Measurements from ENCODE around the gene TIAM1.

TIAM1 gene

DNA sequence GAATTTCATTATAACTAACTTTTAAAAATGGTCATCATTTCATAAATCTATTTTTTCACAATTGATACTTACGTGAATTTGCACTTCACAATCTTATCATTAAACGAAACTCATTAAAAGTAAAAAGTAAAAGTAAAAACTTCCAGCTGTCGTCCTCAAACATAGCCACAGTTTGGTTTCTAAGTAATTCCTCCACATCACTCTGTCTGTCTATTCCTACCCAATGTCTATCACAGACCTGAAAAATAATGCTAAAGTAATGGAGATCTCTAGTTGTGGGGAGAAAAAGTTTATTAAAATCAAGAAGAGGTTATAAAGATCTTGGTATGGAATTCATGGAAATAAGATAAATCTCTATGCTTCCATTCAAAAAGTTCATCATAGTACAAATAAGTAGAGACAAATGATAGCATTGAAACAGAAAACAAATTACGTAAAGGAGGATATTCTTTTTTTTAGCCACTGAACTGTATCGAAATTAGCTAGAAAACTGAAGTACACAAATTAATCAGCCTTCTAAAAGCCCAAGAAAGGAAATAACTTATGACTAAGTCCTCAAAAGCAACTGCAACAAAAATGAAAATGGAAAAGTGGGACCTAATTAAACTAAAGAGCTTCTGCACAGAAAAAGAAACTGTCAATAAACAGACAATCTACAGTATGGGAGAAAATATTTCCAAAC lies 148.6 kb downstream of the TIAM1 start:
- no peak for DNase-seq

DNA sequence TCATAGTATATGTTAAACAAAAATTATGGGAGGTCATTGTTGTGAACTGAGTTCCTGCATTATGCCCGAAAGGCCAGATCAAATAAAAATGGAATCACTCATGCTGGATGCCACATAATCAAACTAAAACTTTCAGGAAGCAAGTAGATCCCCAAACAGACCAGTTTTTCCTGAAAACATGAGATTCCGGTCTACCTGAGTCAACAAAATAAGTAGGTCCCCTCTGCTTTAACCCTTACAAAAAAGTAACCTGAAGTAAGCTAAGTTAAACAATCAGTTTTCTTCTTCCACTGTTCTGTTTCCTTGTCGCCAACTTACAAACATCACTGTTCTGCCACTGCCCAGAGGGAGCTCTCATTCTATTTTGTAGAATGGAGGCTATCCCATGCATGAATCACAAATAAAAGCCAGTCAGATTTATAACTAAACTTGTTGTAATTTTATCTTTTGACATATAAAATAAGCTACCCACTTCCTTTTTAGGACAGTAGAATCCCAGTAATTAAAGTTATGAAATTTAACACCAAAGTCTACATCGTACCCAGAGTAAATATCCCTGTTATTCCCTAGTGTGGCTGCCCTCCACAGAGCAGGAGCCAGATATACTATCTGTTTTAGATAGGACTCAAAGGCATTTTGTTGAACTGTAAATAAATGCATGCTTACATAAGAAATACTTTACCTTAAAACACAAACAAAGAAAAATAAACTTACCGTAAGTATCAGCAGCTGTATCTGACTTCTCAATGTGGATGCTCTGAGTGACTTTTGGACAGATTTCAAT lies 149.4 kb downstream of the TIAM1 start:
- DNase-seq, result no peak

DNA sequence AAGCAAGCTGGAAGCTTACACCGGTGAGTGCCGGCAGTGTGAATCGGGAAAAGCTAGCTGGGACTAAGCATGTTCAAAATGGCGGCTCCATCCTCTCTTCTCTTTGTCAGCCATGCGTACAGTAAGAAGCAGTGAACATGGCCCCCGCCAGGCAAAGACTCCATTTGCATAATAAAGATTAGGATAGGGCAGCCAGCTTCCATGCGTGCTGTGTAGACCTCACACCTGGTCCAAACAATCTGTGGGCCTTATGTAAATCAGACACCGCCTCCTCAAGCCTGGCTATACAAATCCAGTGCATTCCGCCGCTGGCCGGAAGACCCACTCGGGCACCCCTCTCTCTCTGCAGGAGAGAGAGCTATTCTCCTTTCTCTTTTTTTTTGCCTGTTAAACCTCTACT lies 150.3 kb downstream of the TIAM1 start:
- no peak for DNase-seq

DNA sequence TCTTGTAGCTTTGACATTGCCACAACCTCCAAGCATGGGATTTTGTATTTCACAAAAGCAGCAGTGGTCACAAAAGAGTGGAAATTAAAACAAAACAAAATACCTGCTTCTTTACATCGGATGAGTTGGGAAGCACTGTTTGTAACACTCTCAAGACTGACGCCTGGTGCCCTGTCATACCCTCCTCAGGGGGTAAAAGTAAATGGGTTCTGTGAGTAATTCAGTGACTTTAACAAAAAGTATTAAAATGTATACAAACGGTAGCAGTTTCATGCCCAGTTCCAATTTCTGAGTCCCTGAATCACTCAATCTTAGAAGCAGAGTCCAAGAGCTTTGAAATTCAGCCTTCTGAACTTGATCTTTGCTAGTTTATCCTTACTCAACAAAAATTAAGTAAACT lies 152.5 kb downstream of the TIAM1 start:
- DNase-seq, result no peak

DNA sequence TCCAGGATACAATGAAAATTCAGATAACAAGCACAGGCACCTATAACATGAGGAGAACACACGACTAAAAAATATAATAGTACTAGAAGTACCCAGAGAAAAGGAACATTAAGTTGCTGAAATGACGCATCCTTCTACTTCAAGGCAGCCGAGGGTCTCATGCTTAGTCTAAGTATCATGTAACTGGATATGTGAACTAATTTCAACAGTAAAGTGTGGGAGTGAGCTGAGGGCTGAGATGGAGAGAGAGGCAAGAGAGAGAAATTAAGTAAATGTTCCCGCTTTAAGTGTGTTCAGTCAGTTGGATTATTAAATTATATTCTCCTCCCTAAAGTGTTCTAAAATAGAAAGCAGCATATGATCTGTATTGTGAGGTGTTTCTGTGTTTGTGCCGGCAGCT lies 153.5 kb downstream of the TIAM1 start:
- DNase-seq, result no peak

DNA sequence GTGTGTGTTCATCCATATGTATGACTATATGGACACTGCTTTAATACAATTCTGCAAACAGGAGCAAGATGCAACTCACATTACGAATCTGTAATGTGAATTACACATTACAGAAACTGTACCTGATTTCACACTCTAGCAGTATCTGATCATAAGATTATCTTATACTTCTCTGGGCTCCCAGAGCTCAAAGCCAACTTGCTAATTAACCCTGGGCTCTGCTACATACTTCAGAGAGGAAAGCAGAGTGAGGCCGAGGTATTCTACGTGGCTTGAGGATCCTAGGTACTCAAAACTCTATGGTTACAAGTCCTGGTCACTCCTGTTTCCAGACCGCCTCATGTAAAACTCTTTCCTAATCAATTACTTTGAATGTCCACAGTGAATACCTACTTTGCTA lies 156.6 kb downstream of the TIAM1 start:
- no peak for DNase-seq

DNA sequence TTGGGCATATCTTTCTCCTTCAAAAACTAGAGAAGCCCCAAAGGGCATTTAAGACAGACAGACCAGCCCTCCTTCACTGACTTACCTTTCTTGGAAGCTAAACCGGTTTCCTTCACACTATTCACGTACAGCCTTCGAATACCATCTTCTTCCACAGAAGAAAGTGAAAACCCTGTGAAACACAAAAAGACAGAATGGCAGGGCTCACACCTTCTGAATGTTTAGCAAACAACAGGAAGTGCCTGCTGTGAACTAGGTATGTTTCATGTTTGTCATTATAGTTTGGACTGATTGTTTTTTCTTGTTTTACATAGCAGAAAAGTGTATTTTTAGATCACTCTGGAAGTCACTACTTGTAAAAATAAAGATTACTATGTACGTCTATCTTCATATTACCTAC lies 157.1 kb downstream of the TIAM1 start:
- DNase-seq, result no peak

DNA sequence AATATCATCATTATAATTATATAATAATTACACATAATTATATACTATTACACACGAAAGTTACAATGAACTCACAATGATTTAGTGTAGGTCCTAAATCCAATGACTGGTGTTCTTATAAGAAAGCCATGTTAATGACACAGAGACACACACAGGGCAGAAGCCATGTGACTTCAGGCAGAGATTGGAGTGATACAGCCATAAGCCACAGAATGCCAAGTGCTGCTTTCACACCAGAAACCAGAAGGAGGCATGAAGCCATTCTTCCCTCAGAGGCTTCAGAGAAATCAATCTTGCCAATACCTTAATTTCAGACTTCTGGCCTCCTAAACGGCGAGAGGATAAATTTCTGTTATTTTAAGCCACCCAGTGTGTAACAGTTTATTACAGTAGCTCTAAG lies 158.4 kb downstream of the TIAM1 start:
- no peak for DNase-seq

DNA sequence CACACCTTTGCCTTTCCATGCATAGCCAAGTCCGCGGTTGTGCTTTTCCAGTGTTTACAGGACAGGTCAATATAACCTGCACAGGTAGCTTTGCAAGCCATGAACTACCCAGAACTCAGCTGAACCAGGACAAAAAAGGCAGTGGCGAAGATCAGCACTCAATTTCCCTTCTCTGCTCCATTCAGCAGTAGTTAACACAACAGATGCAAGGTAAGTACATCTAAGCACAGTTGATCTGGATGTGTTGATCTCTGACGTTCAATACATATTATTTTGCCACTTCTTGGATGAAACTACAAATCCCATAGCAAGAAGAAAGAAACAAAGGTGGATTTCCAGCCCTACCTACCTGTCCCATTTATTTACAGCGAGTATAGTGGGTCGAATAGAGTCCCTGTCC lies 159.2 kb downstream of the TIAM1 start:
- no peak for DNase-seq

DNA sequence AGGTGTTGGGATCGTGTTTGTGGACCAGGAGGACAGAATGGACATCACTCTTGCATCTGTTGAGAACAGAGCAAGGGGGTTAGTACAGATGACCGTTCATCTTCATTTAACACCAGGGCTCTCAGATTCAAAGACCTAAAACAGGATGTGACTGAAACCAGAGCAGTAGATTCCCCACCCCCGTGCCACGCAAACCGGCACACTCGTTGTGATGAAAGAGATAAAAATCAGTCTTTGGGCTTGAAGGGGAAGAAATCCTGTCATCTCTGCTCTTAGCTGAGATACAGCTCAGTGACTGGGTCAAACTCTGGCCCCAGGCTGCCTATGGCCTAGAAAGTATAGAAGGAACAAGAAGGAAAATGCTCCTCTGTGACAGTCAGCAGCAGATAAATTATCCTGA lies 159.6 kb downstream of the TIAM1 start:
- DNase-seq, result peak; percentile 28

DNA sequence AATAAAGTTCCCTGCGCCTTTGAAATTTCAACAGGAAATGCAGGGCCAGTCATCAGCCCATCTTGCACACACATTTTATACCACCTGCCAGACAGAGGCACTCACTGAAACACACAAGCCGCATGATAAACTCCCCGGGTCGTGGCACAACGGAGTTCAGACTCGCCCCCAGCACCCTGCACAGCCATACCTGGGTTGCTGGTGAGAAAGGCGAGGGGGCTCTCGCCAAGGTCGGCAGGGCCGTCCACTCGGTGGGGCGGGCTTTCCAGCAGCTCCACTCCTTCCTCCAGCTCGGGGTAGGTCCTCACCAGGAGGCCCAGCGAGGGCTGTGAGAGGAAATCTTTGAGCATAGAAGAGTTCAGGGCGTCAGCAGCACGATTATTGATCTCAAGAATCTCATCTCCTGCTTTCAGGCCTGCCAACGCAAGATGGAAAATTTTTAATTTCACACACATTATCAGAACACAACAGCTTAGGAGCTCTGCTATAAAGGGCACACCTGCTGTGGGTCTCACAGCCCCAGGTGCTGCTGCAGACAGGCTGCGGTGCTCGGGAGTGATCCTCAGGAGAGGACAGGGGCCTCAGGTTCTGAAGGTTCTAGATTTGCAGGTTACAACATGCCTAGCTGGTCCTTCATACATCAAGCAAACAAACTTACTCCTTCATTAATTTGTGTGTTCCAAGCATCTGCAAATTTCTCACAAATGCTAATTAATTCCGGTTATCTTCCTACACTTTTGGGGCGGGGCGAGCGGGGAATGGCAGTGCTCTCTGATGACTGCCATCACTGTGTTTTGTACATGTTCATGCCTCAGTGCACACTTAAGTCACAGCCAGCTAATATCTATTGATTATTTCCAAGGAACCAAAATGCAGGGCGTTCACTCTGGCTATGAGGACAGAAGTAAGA lies 161.6 kb downstream of the TIAM1 start:
- DNase-seq, result peak; percentile 29

DNA sequence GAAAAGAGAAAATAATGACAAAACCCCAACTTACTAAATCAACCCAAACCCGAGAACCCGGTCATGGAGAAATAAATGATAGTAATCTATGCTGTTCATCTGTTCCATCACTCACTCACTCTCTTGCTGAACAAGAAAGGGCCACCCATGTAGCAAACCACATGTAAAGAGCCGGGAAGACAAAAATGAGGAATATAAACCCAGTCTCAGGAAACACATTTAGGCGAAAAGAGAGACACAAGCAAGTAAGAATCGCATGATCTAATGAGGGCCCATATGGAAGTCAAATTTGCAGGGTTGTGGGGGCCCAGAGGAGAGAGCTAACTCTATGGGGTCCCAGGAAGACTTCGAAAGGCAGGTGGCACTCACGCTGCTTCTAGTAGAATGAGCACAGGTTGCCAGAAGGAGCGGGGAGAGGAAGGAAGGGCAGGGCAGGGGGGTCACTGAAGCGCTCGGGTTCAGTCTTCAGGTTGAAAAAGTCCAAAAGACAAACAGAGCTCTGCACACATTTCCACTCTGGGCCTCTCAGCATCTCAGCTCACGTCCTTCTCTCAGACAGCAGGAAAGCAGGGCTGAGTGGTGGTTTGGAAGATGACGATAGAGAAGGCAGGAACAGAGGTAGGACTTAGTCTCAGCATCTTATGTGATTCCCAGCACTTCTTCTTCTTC lies 162.8 kb downstream of the TIAM1 start:
- no peak for DNase-seq

DNA sequence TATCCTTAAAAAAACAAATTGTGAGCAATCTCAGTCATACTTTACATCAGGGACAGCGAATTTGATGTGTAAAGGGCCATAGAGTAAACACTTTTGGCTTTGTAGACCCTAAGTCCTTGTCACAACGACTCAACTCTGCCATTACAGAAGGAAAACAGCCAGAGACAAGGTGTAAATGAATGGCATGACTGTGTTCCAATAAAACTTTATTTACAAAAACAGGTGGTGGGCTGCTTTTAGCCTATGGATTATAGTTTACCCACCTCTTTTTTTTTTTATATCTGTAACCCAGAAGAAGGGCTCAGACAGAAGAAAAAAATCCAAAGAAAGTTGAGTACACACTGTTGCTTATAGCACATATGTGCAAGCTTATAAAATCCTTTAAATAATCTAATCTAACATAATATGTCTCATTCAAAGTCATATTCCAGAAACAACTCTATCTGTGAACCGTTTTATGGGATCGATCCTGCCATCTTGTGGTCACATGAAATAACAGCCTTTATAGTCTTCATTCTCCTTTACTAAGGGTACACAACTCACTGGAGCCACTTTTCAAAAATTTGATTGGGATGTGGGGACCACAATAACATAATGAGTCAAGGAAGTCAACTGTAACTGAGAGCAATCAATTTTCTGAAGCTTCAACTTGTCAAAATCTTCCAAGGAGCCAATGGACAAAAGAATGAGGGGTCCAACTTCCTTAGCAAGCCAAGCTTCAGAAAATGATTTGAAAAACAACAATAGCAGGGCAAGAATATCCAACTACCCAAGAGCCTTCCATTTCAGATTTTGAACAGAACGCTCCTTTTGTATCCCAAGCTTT lies 163.6 kb downstream of the TIAM1 start:
- DNase-seq, result no peak

DNA sequence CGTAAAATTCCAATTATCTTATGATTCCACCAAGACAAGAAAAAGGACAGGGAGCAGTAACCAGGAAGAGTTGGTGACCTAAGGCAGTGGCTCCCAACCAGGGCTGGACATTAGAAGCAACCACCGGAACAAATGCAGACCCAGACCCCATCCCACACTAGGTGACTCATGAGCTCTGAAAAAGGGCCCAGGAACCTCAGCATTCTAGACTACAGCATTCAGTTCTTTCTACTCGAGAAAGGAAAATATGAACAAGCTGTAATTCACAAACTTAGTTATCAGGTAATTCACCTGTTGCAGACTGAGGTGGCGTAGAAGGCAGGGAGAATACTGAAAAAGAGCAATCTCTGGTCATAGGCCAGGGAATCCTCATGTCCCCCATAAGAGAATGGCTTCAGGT lies 167.3 kb downstream of the TIAM1 start:
- no peak for DNase-seq

DNA sequence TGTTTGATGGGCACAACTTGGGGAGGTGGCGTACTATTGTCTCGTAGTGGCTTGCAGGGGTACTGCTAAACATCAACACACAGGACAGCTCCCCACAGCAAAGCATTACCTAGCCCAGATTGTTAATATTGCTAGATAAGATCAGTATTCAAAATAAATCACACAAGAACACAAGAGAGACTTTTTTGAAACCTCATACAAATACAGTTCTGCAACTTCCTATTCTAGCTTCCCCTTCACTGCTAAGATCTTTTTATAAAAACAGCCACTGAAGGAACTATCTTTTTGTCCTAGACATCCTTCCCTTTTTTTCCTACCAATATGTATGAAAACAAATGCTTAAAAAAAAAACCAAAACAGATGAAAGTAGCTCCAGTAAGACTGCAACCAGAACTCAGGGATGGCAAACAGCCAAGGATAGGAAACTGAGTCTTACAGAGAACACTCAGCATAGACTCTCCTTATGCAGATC lies 167.9 kb downstream of the TIAM1 start:
- no peak for DNase-seq

DNA sequence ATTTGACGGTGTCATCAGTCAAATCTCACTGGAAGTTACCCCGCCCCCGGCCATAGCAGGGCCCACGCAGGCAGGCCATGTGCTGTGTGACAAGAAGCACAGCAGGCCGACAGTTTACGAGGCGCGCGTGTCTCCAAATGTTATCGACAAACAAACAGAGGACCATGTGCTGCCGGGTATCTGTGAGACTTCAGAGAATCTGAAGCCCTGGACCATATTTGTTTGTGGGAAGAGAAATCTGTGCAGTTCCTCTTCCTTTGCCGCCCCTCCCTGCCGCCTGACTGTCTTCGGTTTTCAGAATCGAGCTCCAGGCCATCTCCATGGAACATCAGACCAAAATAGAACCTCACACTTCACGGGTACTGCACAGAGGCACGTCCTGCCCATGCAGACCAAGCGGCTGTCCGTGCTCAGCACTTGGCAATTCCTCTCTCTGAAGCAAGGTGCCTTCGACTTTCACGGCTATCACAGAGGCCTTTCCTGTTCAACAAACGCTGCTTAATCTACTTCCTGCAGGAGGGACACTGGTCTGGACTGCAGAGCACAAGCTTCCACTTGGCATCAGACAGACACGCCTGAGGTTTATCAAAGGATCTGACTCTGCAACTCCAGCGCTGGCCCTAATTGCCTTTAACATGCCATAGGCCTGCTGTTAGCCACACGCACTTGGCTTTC lies 170.0 kb downstream of the TIAM1 start:
- no peak for DNase-seq

DNA sequence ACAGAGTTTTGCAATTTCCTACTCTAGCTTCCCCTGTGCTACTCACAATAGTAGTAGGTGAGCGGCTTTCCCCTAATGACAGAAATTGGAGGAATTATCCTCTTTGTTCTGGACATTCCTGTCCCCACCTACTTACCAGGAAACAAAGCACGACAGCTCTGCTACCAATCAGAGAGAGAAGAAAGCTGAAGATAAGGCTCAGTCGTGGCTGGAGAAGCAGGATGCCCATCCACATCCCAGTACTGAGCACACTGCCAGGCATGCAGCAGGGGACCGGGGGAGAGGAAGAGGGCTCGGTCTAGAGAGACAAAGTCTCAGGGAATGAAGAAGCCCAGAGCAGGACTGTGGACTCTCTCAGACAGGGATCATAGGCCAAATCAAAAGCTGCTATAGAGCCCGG lies 171.7 kb downstream of the TIAM1 start:
- no peak for DNase-seq

DNA sequence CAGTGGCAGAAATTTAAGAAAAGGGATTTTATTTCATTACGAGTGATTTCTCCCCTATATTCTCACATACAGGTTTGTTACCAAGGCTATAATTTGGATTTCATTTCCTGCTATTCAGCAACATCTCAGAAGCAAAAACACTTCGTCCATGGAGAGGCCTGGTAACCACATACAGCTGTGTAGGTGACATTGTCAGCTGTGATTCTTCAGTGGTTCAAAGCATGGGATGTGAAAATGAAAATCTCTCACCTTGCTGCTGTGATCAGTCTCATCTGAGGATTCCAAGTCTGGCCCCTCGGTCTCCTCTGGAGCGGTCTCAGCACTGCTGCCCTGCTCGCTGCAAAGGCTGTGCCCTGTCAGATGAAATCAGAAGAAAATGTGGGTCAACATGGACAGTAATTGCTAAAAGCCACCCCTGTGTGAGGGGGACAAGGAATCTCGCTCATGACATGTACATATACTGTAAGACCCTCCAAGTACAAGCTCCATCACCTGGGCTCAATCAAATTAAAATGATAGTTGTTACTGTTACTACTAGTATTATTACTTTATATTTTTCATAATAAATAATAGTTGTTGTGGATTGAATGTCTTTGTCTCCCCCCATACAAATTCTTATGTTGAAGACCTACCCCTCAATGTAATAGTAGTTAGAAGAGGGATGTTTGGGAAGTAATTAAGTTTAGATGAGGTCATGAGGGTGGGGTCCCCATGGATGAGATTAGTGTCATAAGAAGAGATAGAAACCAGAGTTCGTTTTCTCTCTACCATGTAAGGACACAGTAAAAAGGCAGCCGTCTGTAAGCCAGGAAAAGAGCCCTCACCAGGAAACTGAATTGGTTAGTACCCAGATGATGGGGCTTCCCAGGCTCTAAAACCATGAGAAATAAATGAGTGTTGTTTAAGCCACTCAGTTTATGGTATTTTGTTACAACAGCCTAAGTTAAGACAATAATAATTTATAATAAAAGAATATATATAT lies 179.1 kb downstream of the TIAM1 start:
- no peak for DNase-seq

DNA sequence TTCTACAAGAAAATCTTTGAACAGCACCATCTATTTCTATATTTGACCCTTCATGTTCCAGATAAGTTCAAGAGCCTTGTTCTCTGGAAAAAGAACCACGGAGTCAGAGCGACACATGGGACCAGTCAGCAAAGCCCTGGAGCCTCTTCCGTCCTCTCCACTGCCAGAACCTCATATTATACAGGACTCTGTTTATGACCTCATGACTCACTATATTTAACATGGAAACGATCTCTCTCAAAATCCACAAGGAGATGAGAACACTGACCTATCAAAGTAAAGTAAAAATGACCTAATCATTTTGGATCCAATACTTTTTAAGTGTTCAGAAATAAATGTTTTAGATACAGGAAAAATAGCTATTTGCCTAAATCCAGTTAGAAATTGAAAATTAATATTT lies 181.2 kb downstream of the TIAM1 start:
- no peak for DNase-seq

DNA sequence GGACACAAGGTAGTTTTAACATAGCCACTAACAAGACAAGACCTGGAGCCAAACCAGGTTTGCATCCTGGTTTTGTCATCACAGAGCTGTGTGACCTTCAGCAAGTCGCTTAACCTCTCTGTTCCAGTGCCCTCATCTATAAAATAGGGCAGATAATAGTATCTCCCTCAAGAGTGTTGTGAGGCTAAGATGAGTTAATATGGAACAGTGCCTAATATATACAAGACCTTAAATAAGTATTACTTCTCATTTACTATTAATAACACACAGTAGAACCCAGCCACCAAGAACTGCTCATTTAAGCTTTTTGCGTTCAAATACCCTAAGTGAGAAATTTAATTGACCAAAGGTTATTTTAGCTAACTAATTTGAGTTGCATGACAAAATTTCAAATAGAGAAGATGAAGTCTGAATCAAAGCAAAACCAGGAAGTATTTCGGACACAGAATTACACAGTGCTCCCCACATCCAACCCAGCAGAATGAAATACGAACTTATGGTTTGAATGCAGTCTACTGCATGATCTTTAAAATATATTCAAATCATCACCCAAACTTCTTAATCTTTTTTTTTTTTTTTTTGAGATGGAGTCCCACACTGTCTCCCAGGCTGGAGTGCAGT lies 181.9 kb downstream of the TIAM1 start:
- DNase-seq, result no peak

All from effector CD8-positive, alpha-beta T cell (primary cell).